Gastroesophageal sphincter (tissue), 3 donors: ENCODE results near the gene FASLG.

Experiments used
- CTCF ChIP-seq, 4 experiments: fragments of 200-600 bp in 2 of 4; fragments of 450-650 bp in 2 of 4; sonication (generic) in 1 of 4; IDR thresholded peaks; one replicate each; pipeline ENCODE4 v1.5.1; 2017 to 2019; ENCODE audit warnings: antibody characterized with exemption in 4 of 4, mild to moderate bottlenecking in 2 of 4, moderate library complexity in 2 of 4
- EP300 ChIP-seq: sonication (generic); formaldehyde crosslinking; IDR thresholded peaks from one replicate; pipeline ENCODE4 v1.6.1; 2017; ENCODE audit warnings: antibody characterized with exemption, mild to moderate bottlenecking
- POLR2A ChIP-seq, 2 donors: fragments of 450-650 bp; IDR thresholded peaks; one replicate each; pipeline ENCODE4 v1.6.1; 2017; ENCODE audit warnings: antibody characterized with exemption in 2 of 2, mild to moderate bottlenecking in 2 of 2, moderate library complexity in 1 of 2
- POLR2AphosphoS5 ChIP-seq: sonication (generic); formaldehyde crosslinking; IDR thresholded peaks from one replicate; pipeline ENCODE4 v1.6.1; 2017; ENCODE audit warnings: antibody characterized with exemption

DNA sequence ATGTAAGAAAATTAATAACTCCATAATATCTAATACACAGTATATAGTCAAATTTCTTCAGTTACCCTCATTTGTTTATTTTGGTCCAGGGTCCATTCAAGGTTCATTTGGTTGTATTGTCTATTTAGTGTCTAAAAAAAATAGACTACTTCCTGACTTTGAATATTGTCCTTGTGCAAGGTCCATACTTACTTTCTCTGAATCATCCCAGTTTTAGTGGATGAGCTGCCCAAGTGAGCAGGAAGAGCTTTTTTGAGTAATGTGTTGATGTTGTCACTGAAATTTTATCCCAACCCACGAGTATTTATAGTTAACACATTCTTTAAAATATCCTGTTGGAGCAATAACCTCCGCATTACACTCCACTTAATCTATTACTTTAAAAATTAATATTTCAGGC lies 45.6 kb upstream of the FASLG start:
- TF ChIP-seq CTCF (IDR thresholded peaks at IDR 0.05) (no peak), POLR2A (IDR thresholded peaks at IDR 0.05) (no peak), POLR2AphosphoS5 (no peak), EP300 (no peak)
